Ureter (tissue), 1 donor: ENCODE data around the gene PPID. TPM values are rescaled to one million over a fixed set of nuclear protein-coding genes. Genes with fewer than 3 reads are reported as not detected.
A peak's percentile ranks its signal among the peaks of the same experiment; 100 is the strongest.
"Not testable (repeated sequence)": the region's sequence is repeated elsewhere in the genome, so short reads cannot be mapped to it uniquely, and the experiment has no call there.

Source experiments
- DNase-seq: peaks from one replicate; pipeline ENCODE4 v3.0.0-alpha.2; 2020; ENCODE audit warnings: low spot score
- total RNA-seq: library from RNA; stranded (reverse); gene quantifications from one replicate; pipeline ENCODE4 v1.2.4, GENCODE V29; 2023
- donor health status: DM: yes; HTN: yes; CAD: no.

PPID gene
- 20.9 TPM for total RNA-seq

GRCh38 chr4:158722917-158723793 lies at the start of gene PPID:
Gene PPID (minus strand): TSS chr4:158723396. CDS start chr4:158723288, 108 bp downstream.
- DNase-seq, result peak; percentile 85

DNA sequence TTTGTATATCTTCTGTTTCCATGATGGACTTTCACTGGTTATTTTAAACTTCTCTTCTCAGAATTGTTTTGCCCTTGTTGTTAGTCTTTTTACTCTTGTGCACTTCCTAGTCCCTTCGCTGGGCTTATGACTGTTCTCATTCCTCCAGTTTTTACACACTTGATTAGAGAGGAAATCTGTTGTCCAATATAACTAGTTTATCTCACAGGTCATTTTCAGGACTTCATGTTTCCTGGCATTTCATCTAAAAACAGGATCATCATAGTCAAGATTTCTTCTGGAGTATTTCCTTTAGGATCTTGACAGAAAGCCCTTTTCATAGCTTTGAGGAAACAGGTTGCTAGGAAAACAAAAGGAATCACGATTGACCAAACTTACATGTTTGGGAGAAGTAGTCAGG lies 48.6 kb upstream of the PPID start:
- no peak for DNase-seq

GRCh38 chr4:158770671-158771070 lies 47.5 kb upstream of the PPID start:
- DNase-seq, result no peak

- peak; percentile 55 for DNase-seq
These were observed 46.2 kb upstream of the PPID start for GRCh38 chr4:158769175-158769921.

GRCh38 chr4:158768555-158769174 lies 45.5 kb upstream of the PPID start, which contains the start of gene FNIP2:
Gene FNIP2 (plus strand): TSS chr4:158769026. CDS start chr4:158769213, 187 bp downstream.
- peak; percentile 82 for DNase-seq

DNA sequence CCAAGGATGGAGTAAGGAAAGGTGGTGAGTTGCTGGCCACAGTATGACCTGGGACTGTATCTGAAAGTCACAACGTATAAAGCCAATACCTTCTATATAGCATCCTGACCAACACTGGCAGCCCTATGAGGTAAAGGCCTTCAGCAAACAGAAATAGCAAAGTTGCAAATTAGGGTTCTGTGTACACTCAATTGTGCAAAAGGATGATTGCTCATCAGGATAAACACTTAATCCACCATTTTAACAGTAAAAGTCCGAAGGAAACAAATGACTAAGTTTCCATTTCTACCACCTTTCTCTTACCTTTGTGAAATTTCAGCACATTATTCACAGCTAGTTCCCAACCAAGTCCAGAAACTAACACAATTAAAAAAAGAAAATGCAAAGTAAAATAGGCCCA lies 44.3 kb upstream of the PPID start:
- no peak for DNase-seq

DNA sequence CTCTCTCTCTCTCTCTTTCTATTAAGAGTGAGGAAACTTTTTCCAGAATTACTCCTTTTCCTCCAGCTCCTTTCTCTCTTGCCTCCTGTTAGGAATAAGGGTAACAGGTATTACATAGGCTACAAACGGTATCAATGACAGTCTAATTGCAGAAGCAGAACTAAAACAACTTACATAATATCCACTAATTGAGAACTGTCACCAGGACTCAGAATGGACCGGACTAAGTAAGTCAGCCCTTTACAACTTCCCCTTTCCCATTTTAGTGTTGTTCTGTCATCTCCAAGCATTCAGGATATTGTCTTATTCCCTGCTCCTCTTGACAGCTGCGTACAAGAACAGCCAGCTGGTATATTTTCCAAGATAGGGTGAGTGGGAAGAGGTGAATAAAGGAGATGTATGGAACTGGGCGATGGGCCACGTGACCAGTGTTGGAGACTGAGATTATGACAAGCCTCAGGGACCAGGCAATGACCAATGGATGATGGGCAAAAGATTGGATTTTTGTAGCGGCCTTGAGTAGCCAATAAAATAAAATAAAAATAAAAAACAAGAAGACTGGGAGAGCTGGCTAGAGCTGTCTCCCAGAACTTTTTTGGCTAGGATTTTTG lies 43.3 kb upstream of the PPID start:
- no peak for DNase-seq

DNA sequence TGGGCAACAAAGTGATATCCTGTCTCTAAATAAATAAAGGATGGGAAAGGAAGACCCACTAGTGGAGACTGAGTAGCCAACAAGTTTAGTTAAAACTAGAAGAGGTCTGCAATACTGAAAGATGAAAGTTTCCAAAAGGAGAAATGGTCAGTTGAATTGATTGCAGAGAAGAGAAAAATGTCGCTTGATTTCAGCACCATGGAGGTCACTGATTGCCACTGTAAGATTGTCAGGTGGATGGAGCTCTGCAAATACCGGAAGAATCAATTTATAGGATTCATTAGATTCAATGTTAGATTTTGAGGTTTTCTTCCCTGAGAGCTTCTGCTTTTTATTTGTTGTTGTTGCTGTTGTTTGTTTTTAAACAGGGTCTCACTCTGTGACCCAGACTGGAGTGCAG lies 40.3 kb upstream of the PPID start:
- DNase-seq, result no peak

DNA sequence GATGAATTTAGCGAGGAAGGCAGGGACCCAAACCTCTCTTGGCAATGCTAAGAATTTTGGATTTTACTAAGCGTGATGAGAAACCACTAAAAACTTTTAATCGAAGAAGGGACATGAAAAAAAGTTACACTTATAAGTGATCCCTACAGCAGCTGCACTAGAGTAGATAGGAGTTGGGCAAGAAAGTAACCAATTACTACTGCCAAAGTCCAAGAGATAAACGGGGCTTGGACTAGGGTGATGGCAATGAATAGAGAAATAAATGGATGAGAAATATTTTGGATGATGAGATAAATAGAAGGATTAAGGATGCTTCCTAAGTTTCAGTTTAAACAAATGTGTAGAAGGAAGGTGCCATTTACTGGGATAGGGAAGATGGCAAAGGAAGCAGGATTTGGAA lies 39.4 kb upstream of the PPID start:
- DNase-seq, result no peak

DNA sequence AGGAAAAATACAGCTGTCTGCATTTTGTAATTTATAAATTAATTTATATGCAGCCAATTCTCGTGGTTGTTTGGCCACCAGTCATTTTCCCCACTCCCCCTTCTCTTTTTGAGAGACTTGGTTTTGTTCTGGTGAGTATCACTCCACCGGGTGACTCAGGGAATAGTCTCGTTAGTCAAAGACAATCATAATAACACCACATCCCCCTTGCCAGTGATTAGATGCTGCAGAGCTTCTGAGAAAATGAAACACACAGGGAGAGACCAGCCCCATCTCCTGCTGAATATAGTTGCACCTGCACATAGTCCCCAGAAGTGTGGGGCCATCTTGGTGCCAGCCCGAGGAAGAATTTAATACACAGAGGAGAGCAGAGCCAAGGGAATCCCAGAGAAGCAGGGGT lies 37.7 kb upstream of the PPID start:
- DNase-seq, result no peak

DNA sequence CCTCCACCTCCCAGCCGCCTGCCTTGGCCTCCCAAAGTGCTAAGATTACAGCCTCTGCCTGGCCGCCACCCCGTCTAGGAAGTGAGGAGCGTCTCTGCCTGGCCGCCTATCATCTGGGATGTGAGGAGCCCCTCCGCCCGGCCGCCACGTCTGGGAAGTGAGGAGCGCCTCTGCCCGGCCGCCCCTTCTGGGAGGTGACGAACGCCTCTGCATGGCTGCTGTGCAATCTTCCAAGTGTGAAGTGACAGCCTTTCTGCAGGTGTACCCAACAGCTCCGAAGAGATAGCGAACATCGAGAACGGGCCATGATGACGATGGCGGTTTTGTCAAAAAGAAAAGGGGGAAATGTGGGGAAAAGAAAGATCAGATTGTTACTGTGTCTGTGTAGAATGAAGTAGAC lies 36.3 kb upstream of the PPID start:
- not testable (repeated sequence) for DNase-seq

DNA sequence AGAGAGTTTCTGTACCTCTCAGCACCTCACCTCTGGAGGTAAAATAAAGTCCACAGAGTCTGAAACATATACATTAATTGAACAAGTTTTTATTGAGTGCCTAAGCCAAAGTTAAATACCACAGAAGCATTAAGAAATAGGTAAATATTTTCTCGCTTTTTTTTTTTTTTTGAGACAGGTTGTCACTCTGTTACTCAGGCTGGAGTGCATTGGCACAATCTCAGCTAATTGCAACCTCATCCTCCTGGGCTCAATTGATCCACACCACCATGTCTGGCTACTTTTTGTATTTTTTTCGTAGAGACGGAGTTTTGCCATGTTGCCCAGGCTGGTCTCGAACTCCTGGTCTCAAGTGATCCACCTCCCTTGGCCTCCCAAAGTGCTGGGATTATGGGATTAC lies 35.5 kb upstream of the PPID start:
- DNase-seq, result no peak

- no peak for DNase-seq
These were observed 34.9 kb upstream of the PPID start for GRCh38 chr4:158758142-158758541.

GRCh38 chr4:158756588-158756987 lies 33.4 kb upstream of the PPID start:
- DNase-seq, result no peak

DNA sequence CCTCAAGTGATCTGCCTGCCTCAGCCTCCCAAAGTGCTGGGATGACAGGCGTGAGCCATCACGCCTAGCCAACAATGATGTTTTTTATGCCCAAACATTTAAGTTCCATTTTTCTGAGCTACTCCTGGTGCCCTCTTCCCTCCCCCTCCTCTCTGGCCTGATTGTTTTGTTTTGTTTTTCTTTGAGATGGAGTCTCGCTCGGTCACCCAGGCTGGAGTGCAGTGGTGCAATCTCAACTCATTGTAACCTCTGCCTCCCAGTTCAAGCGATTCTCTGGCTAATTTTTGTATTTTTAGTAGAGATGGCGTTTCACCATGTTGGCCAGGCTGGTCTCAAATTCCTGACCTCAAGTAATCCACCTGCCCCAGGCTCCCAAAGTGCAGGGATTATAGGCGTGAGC lies 32.6 kb upstream of the PPID start:
- DNase-seq, result not testable (repeated sequence)

DNA sequence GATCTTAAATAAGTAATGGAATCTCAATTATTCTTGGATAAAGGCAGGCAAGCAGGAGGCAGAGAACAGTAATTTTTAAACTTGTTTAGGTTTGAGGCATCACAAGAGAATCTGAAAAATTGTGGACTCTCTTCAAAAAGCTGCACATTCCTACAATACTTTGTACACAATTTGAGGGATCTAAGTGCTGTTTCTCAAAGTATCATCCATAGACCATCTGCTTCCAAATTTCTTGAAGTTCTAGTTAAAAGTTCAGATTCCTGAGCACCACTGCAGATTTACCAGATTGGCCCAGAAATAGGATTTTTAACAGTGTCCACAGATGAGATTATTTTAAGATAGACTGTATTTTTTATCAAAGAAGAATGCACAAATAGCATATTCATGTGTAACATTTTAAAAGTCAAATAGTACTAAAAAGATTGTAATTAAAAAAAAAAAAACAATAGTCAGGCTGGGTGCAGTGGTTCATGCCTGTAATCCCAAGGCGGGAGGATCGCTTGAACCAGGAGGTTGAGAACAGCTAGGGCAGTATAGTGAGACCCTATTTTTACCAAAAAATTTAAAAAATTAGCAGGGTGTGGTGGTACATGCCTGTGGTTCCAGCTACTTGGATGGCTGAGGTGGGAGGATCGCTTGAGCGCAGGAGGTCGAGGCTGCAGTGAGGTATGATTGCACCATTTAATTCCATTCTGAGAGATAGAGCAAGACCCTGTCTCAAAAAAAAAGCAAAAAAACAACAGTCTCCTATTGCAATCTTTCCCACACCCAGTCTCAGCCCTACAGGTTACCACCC lies 31.4 kb upstream of the PPID start:
- DNase-seq, result no peak

DNA sequence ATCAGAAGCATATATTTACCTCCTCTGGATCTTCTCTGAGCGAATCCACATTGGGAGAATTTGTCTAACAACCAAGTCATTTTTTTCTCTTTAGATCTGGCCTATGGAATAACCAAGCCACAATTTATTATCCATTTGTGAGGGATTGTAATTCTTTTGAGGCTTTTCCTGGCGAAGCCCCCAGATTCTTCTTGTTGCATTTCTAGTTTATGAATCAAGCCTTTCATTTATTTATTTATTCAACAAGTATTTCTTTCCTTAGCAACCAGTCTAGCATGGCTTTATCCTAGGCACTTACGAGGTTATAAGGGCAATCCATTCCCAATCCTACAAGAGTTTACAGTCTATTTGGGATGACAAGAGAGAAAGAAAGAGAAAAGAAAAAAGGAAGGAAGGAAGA lies 27.2 kb upstream of the PPID start:
- DNase-seq, result no peak

- DNase-seq, result not testable (repeated sequence)
These were observed 23.3 kb upstream of the PPID start for GRCh38 chr4:158746537-158746936.

DNA sequence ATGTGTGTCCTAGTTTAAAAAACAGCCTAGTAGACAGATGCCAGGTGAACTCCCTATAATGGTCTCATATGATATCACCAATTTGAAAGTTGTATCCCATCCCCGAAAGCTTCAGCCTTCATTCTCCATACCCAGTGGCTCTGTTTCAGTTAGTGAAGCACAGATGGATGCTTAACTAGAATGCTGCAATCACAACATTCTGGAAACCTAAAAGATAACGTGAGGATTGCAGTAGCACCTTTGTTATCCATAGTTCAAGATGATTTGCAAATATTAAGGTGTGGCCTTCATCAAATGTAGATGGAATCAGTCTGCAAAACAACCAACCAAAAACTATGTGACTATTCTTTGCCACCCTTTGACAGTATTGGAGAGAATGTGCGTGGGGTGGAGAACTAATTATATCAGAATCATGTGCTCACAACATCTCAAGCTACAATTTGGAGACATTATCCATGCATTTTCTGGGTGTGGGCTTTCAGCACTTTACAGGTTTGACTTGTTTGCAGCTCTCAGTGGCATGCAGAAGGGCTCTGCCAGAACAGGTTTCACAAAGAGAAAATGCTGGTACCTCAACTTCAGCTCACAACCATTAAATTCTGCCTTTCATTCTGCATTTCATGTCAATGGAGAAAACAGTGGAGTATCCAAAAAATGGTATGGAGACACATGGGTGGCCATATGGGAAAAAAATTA lies 18.3 kb upstream of the PPID start:
- no peak for DNase-seq

DNA sequence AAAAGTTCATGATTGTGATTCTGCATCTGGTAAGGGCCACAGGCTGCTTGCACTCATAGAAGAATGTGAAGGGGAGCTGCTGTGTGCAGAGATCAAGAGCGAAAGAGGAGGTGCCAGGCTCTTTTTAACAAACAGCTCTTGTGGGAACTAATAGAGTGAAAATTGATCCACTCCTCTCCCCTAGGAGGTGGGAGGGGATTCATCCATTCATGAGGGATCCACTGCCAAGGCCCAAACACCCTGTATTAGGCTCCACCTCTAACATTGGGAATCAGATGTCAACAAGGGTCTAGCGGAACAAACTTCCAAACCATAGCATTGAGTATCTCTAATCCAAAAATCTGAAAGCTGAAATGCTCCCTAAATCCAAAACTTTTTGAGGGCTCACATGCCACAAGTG lies 16.4 kb upstream of the PPID start:
- DNase-seq, result no peak

- no peak for DNase-seq
These were observed 15.7 kb upstream of the PPID start for GRCh38 chr4:158738866-158739265.
